Erythroblast (primary cell): ENCODE measurements around the gene PEX3.
A peak's percentile ranks its signal among the peaks of the same experiment; 100 is the strongest.
"Not testable (repeated sequence)": the region's sequence is repeated elsewhere in the genome, so short reads cannot be mapped to it uniquely, and the experiment has no call there.

ENCODE experiments used
- DNase-seq, 2 experiments: peaks; one replicate each; lab custom pipeline; 2025; lab: John Stamatoyannopoulos, UW
- GATA1 ChIP-seq: IDR thresholded peaks from 2 replicates; pipeline ENCODE4 v1.6.1; 2011; ENCODE audit warnings: low read depth, mild to moderate bottlenecking, control low read depth, low read length, moderate library complexity
- POLR2A ChIP-seq: IDR thresholded peaks from 2 replicates; pipeline ENCODE4 v1.6.1; 2011; ENCODE audit warnings: mild to moderate bottlenecking, low read length

PEX3 gene

DNA sequence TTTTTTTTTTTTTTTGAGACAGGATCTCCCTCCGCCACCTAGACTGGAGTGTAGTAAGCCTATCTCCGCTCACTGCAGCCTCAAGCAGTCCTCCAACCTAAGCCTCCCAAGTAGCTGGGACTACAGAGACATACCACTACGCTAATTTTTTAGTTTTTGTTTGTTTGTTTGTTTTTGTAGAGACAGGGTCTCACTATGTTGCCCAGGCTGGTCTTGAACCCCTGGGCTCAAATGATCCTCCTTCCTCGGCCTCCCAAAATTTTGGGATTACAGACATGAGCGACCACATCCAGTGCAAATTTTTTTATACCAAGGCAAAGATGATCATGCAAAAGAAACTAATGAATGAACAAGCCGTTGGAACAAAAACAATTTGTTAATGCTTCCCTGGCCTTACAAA, 55.6 kb downstream of the PEX3 start:
- no peak for TF ChIP-seq GATA1
- TF ChIP-seq POLR2A = no peak
- DNase-seq = no peak

DNA sequence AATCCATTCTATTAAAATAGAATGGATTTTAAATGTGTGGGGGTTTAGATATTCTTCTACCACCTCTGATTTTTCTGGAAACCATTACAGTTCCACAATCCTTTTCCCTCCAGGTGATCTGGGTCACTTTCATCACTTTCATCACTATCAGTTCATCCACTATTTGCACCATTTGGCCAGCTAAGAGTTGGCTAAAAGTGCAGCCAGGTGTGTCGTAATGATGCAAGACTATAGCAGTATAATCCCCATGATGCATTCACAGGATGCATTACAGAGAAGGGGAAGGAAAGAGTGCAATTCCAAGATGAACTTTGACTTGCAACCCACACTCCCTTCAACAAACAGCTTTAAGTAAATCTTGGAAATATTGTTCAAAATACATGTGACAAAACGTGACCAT, 56.0 kb downstream of the PEX3 start:
- no peak for DNase-seq
- TF ChIP-seq GATA1 (no peak), POLR2A (no peak)

DNA sequence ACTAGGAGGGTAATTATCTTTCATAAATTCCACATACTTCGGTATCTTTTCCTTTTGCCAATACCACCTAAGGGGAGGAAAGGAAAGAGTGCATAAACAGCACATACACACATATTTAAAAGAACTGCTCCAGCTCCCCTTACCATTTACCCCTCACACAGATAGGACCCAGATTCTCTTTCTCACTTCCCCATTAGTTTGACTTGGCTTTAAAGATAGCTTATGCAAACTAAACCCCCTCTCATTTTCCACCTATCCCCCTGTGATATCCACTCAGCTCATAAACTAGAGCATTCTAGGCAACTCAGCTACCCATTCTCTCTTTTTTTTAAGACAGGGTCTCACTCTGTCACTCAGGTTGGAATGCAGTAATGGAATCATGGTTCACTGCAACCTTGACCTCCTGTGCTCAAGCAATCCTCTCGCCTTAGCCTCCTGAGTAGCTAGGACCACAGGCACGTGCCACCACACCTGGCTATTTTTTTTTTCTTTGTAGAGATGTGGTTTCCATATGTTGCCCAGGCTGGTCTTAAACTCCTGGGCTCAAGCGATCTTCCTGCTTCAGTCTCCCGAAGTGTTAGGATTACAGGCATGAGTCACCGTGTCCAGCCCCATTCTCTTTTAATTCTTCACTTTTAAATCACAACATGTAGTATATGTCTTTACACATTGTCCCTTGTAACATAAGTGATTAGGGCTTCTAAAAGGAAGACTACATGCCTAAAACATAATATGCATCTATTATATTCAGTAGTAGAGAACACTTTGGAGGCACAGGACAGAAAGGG, 56.9 kb downstream of the PEX3 start:
- DNase-seq = no peak
- TF ChIP-seq GATA1 (no peak), POLR2A (no peak)

DNA sequence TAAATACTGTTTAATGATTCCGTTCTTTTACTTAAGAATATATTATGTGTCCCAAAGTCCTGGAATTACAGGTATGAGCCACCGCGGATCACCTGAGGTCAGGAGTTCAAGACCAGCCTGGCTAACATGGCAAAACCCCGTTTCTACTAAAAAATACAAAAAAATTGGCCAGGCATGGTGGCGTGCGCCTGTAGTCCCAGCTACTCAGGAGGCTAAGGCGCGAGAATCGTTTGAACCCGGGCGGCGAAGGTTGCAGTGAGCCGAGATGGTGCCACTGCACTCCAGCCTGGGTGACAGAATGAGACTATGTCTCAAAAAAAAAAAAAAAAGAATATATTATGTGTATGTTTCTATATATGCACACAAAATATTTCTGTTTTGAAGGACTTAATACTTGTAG, 59.7 kb downstream of the PEX3 start:
- DNase-seq = not testable (repeated sequence)

DNA sequence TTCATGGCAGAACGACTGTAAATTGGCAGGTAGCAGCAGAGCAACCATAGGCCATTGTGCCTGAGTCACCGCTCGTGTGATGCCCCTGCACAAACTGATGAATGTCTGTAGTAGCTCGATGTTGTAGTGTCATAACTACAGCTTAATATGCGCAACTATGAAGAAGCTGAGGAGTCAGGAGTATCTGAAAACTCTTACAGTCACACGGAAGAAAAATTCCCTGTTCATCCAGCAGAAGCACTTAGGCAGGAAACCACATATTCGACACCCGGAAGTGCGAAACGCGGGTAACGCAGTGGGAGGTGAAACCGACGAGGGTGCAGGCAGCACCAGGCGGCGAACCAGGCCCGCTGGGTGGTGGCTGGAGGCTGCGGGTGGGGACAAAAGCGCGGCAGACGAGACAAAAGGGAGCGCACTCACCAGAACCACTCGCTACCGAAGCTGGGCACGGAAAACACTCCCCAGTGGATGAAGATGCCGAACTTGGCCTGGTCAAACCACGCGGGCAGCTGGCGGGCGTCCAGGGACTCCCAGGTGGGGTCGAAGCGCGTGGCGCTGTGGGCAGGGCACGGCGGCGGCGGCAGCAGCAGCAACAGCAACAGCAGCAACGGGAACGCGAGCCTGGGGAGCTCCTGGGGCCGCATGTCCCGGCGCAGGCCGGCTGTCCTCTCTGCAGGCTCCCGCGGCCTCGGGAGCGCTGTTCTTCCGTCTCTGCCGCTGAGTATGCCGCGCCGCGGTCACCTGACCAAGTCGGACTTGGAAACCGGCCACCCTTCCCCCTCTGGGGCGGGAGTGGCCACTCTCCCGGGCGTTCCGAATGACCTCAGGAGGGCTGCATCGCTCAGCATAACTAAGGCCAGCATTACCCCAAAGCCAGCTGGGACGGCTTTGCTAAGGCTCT, 60.6 kb downstream of the PEX3 start, which contains the start of gene FUCA2:
FUCA2 (minus strand) TSS at position 730 of the 901 bp plus-strand sequence; CDS start at position 644, 86 bp downstream.
- TF ChIP-seq POLR2A = peak; percentile 91
- no peak for TF ChIP-seq GATA1
- peak; percentile 87 to 88 for DNase-seq

DNA sequence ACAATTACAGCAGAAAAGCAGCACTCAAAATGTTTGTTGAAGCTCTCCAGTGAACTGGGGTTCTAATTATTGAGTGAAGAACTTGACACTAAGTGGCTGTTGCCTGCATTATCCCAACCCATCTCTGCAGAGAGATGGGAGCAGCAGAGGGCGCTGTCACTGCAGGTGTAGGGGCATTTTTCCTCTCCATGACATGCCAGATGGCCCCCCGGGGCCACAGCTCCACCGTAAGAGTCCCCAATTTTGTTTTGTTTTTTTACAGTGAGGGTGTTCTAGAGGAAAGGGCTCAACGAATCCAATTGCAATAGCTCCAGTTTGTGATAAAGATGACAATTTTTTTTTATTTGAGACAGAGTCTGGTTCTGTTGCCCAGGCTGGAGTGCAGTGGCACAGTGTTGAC, 62.8 kb downstream of the PEX3 start:
- peak; percentile 49 to 55 for DNase-seq
- TF ChIP-seq POLR2A (no peak), GATA1 (no peak)

DNA sequence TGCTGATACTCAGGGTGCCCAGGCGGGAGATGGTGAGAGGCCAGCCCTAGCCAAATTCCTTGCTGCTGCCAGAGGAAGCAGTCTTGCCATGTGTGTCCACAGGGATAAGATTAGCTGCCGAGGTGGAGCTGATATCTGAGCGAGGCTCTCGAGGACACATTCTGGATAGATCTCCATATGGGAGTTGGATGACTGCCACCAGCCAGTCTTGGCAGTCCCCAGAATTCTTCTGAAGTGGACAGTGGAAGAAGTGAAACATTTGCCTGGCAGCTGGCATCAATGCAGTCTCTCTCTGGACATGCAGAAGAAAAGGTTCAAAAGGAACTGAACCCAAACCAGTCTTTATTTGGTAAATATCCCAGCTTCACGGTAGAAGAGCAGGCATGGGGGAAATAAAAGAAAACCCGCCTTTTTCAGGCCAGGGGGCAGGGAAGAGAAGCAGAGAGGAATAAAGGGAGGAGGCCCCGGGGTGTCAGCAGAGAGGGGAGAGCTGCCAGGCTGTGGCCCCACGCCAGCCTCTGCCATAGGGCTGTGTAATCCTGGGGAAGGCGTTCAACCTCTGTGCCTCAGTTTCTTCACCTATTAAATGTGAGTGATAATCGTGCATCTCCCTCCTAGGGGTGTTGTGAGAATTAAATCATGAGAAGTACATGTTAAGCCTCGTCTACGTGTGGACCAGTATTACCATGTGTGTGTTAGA, 64.6 kb downstream of the PEX3 start:
- peak in 1 of 2 experiments; percentile 35 for DNase-seq
- TF ChIP-seq GATA1 = no peak
- no peak for TF ChIP-seq POLR2A

DNA sequence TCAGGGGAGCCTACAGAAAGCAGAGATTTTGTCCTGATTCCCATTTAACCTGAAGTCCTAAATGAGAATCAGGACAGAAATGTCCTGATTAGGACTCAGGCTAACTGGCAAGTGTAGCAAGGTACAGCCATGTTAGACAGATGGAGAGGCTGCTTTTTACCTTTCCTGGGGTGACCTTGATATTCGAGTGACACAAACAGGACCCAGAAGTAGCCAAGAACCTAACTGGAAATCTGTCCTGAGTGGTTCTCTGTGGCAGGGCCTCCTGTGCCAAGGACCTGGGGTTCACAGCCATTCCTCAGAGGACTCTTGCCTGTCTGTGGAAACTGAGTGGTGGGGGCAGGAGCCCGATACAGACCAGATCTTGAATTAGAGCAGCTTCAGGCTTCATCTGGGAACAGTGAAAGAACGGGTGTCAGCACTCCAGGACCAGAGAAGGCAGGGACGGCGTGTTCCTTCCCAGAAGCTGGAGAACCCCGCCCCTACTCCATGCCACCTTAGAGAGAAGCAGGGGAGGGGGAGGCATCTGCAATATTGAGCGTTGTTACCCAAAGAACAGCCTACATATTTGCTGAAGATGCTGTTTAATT, 65.3 kb downstream of the PEX3 start:
- DNase-seq = no peak
- no peak for TF ChIP-seq POLR2A
- no peak for TF ChIP-seq GATA1

DNA sequence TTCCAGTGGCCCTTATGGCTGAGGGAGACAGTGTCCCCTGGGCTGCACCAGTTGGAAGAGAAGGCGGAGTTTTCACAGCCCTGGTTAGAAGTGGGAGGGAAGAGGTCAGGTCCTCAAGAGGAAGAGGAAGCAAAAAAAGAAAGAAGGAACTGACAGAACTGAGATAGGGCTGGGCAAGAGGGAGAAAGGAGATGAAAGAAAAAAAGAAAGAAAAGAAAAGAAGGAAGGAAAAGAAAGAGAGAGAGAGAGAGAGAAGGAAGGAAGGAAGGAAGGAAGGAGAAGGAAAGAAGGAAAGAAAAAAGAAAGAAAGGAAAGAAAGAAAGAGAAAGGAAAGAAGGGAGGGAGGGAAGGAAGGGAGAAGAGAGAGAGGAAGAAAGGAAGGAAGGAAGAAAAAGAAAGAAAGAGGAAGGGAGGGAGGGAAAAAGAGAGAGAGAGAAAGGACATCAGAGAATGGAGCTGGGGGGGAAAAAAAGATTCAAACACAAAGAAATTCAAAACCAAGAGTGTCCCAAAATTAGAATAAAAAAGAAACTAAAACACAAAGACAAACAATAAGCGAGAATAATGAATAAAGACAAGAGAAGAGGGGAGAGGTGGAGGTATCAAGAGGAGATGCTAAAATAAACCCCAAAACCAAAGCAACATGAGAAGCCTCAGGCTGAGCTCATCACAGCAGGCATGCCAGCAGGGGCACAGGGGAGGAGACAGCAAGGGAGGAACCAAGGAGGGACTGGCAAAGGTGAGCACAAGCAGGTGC, 66.3 kb downstream of the PEX3 start:
- no peak for DNase-seq

DNA sequence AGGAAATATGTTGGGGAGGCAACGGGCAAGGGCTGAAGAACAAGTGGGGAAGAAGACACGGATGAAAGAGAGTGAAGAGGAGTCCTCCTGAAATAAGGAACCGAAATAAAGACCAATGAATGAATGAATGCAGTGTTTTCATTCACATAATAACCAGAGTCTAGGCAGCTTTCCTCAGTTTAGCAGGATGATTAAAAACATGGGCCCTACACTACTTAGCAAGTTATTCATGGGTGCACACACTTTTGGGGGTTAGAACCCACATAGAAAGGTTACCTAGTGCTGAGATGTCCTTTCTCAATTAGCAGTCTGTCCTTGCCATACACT, 66.8 kb downstream of the PEX3 start:
- TF ChIP-seq POLR2A (no peak), GATA1 (no peak)

More for the DNA sequence above, 66.3 kb downstream of the PEX3 start:
- TF ChIP-seq GATA1 (no peak), POLR2A (no peak)

DNA sequence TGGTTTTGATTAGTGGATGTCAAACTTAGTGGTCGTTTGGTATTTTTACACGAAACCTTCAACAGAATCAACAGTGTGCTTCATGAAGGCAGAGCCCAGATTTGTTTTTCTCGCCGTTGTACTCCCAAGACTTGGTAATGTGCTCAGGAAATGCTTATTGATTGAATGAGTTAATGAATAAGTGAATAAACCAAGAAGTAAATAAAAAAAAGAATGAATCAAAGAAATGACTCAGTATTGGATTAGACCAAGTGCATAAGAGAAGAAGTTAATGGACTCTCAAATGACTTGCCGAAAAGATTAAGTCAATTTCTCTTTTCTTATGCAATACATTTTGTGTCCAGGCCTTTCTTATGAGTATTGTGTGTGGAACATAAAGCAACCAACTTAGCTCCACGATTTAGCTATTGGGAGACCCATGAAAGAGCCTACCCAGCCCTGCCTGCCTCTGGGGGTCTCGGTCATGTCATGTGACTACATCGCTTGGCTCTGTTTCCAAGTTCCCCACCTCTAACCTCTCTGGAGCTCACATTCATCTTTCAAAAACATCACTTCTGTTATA, 71.5 kb downstream of the PEX3 start:
- no peak for TF ChIP-seq GATA1
- TF ChIP-seq POLR2A = no peak
- no peak for DNase-seq

More for the DNA sequence above, 66.8 kb downstream of the PEX3 start:
- no peak for DNase-seq

DNA sequence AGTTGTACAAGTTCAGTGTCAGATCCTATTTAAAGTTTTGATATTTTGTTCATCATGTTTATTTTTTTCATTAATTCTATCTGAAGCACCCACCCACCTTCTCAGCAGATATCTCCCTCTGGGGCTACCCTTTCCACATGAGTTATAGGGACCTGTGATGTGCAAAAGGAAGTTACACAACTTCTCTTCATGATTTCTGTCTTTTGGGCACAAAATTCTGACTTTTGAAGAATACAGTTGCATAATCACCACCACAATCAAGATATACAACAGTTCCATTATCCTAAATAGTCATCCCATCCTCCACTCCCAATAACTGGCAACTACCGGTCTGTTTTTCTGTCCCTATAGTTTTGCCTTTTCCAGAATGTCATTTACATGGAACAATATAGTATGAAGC, 74.8 kb downstream of the PEX3 start:
- no peak for DNase-seq
- no peak for TF ChIP-seq POLR2A
- no peak for TF ChIP-seq GATA1

DNA sequence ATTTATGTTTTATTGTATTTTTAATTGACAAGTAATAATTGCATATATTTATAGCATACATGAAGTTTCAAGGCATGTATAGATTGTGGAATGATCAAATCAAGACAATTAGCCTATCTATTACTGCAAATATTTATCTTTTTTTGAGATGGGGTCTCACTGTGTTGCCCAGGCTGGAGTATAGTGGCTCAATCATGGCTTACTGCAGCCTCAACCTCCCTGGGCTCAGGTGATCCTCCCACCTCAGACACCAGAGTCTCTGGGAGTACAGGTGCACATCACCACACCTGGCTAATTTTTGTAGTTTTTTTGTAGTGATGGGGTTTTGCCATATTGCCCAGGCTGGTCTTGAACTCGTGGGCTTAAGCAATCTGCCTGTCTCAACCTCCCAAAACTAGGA, 77.1 kb downstream of the PEX3 start:
- TF ChIP-seq GATA1 (no peak), POLR2A (no peak)
- no peak for DNase-seq
